OCI-M1 (cell line): Measurements from ENCODE around the gene SSMEM1.
"Not testable (repeated sequence)": the region's sequence is repeated elsewhere in the genome, so short reads cannot be mapped to it uniquely, and the experiment has no call there.

Source experiments
- DNase-seq: peaks from one replicate; lab custom pipeline; 2025; lab: John Stamatoyannopoulos, UW

SSMEM1 gene

GRCh38 chr7:130210181-130210935 is 2.7 kb downstream of the SSMEM1 start:
- DNase-seq, result no peak

DNA sequence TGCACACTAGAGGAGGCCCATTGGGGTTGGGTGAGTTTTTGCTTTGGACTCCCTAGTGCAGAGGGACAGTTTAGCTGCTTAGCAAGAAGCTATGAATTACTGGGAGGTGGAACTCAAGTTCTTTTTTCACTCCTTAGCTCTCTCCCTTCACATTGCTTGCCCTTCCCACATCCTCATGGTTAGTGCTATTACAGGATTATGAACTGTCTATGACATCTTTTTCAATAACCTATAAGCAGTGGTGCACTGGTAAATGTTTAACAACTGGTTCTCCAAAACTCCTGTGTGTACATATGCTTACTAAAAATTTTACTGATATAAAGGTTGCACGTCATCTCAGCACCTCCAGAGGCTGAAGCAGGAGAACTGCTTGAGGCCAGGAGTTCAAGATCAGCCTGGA is 6.2 kb downstream of the SSMEM1 start:
- no peak for DNase-seq

GRCh38 chr7:130216025-130216424 is 8.4 kb downstream of the SSMEM1 start:
- DNase-seq, result no peak

GRCh38 chr7:130216750-130217149 is 9.1 kb downstream of the SSMEM1 start:
- DNase-seq, result no peak

- no peak for DNase-seq
These were observed 11.4 kb downstream of the SSMEM1 start for GRCh38 chr7:130218806-130219620.

- no peak for DNase-seq
These were observed 12.2 kb downstream of the SSMEM1 start for GRCh38 chr7:130219871-130220270.

DNA sequence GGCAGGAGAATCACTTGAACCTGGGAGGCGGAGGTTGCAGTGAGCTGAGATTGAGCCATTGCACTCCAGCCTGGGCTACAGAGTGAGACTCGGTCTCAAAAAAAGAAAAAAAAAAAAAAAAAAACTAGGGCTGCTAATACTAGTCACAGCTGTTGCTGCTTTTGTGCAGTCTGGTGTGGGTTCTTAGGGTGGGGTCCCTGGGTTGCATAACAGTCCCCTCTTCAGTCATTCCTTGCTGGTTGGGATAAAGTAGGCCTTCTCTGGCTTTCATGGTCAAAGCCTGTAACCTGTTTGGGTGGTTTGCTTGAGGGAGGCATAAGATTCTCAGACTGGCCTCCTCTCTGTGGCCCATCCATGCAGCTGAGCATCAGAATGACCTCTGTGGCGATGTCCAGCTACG is 14.1 kb downstream of the SSMEM1 start:
- DNase-seq, result no peak

DNA sequence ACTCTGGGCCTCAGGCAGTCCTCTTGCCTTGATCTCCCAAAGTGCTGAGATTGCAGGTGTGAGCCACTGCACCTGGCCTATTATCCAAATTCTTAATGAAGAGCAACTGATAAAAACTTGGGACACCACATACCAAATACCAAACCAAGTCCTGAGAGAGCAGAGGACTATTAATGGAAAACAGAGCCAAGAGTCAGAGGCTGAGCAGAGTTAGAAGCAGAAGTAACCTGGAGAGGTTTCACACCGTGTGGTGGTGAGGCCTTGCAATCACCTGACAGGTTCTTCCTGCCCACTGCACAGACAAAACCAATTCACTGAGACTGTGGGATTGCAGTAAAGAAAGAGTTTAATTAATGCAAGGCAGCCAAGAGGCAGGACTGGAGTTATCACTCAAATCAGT is 16.0 kb downstream of the SSMEM1 start:
- no peak for DNase-seq

DNA sequence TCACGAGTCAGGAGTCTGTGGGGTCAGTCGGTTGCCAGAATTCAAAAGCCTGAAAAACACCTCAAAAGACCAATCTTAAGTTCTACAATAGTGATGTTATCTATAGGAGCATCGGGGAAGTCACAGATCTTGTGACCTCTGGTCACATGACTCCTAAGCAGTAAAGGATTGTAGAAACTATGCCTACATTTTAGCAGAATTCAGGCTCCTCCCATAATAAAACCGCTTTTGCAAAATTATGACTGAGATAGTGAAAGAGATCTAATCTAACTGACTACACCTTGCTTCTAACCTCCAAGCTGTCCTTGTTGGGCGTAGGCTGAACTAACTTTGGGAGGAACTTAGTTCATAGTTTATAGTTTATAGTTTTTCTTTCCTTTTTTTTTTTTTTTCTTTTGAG is 16.6 kb downstream of the SSMEM1 start:
- no peak for DNase-seq

DNA sequence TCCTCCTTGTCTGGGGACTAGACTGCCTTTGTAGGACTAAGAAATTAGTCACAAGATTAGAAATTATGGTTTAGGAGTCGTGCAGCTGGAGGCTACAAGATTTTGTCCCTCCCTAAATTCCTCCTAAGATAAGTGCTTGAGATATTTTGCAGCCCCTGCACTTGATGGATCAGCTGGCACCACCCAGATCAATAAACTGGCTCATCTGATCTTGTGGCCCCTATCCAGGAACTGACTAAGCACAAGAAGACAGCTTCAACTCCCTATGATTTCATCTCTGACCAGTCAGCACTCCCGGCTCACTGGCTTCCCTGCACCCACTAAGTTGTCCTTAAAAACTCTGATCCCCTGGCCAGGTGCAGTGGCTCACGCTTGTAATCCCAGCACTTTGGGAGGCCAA is 17.3 kb downstream of the SSMEM1 start:
- not testable (repeated sequence) for DNase-seq

DNA sequence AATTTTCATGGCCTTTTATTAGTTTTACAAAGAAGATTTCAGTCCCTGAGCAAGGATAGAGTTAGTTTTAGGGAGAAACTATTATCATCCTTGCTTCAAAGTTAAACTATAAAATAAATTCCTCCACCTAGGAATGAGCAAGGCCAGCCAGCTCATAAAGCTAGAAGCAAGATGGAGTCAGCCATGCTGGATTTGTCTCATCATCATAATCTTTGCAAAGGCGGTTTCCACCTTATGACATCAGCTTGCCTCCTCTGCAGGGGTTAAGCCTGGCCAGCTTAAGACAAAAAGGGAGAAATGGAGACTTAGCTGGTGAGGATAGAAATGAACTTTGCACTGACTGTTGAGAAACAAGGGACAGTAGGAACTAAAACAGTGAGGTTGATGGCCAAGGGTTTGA is 18.7 kb downstream of the SSMEM1 start:
- DNase-seq, result no peak

GRCh38 chr7:130227883-130228575 is 20.4 kb downstream of the SSMEM1 start:
- no peak for DNase-seq

DNA sequence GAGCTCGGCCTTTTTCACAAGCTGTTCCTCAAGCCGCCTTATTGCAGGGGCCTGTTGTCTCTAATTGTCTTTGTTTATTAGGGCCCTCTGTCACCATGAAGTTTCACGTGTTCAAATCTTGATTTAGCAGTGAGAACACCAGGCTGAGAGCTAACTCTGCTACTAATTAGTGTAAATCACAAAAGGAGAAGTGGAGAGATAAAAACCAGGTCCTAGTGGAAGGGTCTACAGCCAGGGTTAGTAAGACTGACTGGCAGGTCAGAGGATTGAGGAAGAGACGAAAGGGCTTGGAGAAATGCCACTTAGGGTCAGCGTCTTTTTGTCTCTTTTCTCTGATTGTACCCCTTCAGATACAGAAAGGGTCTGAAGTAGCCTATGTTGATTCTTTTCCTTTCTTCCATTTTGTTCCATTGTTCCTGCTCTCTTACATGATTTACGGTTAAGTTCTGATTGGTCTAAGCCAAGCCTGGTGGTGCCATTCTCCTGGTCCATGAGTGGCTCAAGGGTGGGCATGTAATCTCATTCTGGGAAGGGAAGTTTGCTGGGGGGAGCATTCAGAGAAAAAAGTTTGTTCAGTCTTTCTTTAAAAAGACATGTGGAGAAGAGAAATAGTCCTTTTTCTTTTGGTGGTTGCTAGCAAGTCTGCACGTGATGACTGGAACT is 21.3 kb downstream of the SSMEM1 start:
- peak; percentile 61 for DNase-seq

DNA sequence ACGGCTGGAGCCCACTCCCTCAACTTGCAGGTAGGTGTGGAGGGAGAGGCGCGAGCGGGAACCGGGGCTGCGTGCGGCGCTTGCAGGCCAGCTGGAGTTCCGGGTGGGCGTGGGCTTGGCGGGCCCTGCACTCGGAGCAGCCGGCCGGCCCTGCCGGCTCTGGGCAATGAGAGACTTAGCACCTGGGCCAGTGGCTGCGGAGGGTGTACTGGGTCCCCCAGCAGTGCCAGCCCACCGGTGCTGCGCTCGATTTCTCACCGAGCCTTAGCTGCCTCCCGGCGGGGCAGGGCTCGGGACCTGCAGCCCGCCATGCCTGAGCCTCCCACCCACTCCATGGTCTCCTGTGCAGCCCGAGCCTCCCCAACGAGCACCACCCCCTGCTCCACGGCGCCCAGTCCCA is 22.3 kb downstream of the SSMEM1 start:
- DNase-seq, result not testable (repeated sequence)

DNA sequence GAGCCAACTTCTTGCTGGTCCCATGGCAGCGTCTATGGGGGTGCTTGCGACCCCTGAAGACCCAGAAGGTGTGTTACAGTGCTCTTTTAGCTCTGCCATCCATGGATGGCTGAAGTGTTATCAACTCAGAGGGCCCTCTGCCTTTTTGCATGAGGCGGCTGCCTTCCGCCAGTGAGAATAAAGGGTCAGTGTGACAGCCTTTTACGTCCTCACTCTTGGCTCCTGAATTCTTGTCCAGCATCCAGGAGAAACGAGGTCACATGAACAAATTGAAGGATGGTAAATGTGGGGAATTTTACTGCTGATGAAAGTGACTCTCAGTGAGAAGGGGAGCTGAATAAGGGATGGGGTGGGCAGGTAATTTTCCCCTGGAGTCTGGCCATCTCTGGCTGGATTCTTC is 24.1 kb downstream of the SSMEM1 start:
- DNase-seq, result no peak

GRCh38 chr7:130232209-130232608 is 24.5 kb downstream of the SSMEM1 start:
- no peak for DNase-seq

DNA sequence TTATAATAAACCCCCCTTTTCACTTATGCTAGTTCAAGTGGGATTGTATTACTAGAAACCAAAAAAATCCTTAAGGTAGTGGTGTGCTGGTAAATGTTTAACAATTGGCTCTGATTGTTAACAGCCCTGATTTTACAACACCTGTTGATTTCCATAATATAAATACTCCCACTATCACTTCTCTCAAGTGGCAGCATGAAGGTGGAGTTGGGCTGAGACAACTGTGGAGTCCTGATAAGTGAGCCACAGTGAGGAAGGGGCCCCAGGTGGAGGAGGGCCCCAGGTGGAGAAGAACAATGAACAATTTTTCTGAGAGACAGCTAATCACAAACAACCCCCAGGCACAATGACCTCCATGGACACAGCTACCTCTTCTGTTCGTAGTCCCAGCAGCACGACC is 26.4 kb downstream of the SSMEM1 start:
- DNase-seq, result no peak

- not testable (repeated sequence) for DNase-seq
These were observed 28.7 kb downstream of the SSMEM1 start for GRCh38 chr7:130236361-130236760.

DNA sequence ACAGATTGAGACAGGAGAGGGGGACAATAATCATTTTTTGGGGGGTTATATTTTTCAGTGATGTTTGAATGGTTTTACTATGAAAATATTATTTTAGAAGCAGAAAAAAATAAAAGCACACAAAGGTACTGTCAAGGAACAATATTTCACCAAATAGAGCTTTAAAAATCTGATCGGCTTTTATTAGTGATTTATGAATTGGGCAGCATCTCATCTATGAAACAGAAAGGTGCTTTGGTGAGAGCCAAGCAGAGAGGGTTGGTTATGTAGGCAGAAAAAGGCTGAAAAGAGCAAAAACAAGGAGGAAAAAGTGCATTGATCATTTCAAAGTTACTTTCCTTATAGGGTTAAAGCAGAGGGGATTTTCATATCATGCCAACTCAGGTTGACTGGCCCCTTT is 32.6 kb downstream of the SSMEM1 start:
- DNase-seq, result no peak

DNA sequence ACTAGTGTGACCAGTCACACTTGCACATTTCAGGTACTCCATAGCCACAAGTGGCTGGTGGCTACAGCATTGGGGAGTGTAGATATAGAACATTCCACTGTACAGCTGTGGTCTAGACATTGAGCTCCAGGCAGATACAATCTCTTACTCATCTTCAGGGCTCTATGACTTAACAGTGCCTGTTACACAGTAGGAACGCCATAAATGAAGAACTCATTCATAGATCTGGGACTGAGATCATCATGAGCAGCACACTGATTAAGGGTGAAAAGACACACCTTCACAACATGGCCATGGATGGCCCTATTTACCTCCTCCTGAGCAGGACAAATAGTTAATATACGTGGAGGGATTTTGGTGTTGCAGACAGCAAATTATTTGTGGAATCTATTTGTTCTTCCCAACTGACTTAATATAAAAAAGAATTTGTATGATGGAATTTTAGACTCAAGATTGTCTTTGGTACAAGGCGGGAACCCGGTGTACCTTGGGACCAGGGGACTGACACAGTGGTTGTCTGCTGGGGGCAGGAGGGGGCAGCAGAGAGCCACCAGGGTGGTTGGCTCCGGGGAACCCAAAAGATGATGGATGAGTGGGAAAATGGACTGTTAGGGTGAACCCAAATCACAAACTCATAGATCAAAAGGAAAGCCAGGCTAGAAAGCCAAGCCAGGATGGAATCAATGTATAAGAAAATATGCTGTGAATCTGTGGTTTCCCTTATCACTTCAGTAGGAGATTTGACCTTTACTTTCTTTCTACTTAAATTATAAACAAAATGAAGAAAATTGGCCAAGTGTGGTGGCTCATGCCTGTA is 34.7 kb downstream of the SSMEM1 start:
- DNase-seq, result peak; percentile 69

DNA sequence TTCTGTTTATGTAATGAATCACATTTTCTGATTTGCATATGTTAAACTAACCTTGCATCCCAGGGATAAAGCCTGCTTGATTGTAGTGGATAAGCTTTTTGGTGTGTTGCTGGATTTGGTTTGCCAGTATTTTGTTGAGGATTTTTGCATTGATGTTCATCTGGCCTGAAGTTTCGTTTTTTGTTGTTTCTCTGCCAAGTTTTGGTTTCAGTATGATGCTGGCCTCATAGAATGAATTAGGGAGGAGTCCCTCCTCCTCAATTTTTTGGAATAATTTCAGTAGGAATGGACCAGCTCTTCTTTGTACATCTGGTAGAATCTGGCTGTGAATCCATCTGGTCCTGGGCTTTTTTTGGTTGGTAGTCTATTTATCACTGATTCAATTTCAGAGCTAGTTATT is 35.8 kb downstream of the SSMEM1 start:
- DNase-seq, result not testable (repeated sequence)
